Measurements from ENCODE around the gene RBPJ. TPM values are rescaled to one million over a fixed set of nuclear protein-coding genes. Genes with fewer than 3 reads are reported as not detected.
A peak's percentile ranks its signal among the peaks of the same experiment; 100 is the strongest.

Gene RBPJ
- total RNA-seq, 2 donors from 2014 or later: 31.4 to 41.0 TPM

DNA sequence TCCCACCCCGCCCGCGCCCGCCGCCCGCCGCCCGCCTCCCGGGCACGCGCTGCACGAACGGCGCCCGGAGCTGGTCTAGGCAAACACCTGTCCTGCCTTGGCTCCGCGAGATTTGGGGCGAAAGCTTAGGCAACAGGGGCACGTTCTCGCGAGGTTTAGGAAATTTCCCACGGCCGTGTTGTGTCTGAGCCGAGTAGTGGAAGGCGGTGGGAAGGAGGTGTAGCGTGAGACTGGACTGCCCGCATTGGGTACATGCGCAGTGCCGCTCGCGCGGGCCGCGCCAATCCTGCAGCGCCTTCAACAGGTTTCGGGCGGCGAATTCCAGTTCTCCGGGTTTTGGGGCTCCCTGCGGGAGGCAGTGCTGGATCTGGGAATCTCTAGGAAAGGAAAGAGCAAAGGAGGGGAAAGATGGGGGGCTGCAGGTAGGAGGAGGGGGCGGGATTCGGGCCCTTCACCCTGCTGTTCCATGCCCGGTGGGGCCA, 1.3 kb upstream of the RBPJ start:
- Histone ChIP-seq H3K4me1 (peaks cover 0 to 38% of the 10 kb centered on the region in 2 donors), H3K9me3 (peaks cover 0 to 16% of the 10 kb centered on the region in 2 donors), H3K27me3 (no peaks in the 10 kb centered on the region), H3K27ac (peak overlapping the region; percentile 96 to 99), H3K36me3 (no peaks in the 10 kb centered on the region), H3K4me3 (peak overlapping the region; percentile 52 to 63)
- peak; percentile 98 for DNase-seq (ENCODE audit: low spot score)
- TF ChIP-seq CTCF (IDR thresholded peaks at IDR 0.05): peak in 1 of 2 donors; percentile 26

GRCh38 chr4:26319949-26320537, 771 bp upstream of the RBPJ start:
- H3K4me1 ChIP-seq: peaks cover 0 to 38% of the 10 kb centered on the region in 2 donors
- DNase-seq (ENCODE audit: low spot score): peak; percentile 62
- no peak for TF ChIP-seq CTCF (IDR thresholded peaks at IDR 0.05)

DNA sequence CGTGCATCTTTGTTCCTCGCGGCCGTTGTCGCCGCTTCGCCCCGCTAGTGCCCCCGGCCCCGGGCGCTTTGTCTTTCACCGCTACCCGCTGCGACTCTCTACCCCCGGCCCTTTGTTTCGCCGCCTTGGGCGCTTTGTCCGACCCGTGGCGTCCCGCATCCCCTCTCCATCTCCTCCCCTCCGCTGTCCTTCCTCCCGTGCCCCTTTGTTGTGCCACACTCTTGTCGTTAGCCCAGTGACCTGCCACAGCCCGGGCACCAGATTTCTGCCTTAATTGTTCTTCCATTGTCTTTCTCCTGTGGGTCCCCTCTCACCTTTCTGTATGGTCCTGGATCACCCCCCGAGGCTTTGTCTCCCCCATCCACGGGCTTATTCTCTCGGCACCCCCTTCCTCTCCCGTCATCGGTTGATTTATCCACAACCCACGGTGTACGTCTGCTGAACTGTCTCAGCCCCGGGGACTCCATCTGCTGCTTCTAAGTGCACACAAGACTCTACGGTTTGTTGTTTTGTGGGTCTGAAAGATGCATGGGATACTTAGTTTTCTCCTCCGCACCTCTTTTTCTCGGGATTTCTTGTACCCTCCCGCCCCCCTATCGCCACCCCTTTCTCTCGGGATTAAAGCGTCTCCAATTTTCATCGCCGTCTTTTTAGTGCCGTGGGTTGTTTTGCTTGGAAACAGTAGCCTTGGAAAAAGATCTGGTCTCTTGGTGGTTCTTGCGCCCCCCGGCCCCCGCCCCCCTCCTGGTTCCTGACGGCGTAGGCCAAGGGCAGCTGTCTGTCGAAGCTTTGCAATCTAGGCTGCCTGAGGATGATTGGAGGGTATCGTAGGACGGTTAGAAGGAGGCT, 783 bp downstream of the RBPJ start:
- Histone ChIP-seq H3K36me3 (no peaks in the 10 kb centered on the region), H3K27me3 (no peaks in the 10 kb centered on the region), H3K4me1 (peaks cover 0 to 38% of the 10 kb centered on the region in 2 donors), H3K4me3 (peak overlapping the region; percentile 52 to 63), H3K27ac (peak overlapping the region; percentile 73 to 84), H3K9me3 (no peaks in the 10 kb centered on the region)
- DNase-seq (ENCODE audit: low spot score): no peak
- TF ChIP-seq CTCF (IDR thresholded peaks at IDR 0.05): no peak

More at GRCh38 chr4:26319949-26320537, 771 bp upstream of the RBPJ start:
- peak overlapping the region; percentile 96 to 99 for H3K27ac ChIP-seq
- no peaks in the 10 kb centered on the region for H3K27me3 ChIP-seq
- H3K36me3 ChIP-seq: no peaks in the 10 kb centered on the region
- peak overlapping the region; percentile 52 to 63 for H3K4me3 ChIP-seq
- H3K9me3 ChIP-seq: peaks cover 0 to 10% of the 10 kb centered on the region in 2 donors

DNA sequence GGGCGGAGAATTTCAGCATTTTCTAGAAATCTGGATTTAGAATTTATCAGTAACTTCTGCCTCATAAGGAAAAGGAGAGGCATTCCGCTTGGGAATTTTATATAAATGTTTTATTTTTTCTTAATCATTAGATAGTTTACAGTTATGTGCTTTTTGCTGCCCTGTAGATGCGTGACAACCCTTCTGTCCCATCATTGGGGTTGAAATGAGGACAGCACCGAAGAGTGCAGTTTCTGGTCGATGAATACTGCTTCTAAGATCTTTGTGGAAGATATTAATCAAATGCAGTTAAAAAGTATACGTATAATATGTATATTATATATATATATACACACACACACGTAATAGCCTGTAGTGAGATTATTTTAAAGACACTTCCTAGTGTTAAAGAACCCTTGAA, 1.5 kb downstream of the RBPJ start:
- Histone ChIP-seq H3K4me3 (peak overlapping the region; percentile 52 to 63), H3K27me3 (no peaks in the 10 kb centered on the region), H3K27ac (no peak overlapping the region), H3K9me3 (no peaks in the 10 kb centered on the region), H3K36me3 (no peaks in the 10 kb centered on the region), H3K4me1 (peaks cover 0 to 43% of the 10 kb centered on the region in 2 donors)
- no peak for DNase-seq (ENCODE audit: low spot score)
- no peak for TF ChIP-seq CTCF (IDR thresholded peaks at IDR 0.05)

DNA sequence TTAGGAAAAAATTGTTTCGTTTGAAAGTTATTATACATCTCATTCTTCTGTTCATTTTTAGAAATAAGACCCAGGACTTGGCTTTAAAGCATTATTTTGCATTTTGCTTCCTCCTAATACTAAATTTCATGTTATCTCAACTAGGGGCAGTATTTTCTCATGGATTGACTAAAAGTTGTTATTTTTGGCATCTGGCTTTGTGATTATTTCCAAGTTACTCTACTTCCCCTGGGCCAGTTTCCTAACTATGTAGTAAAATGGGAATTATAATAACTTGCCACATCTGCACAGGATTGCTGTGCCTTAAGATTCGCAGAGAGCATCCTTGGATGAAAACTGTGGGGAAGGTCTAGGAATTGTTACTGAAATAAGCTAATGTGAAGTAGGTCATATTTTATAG, 3.0 kb downstream of the RBPJ start:
- no peak overlapping the region for H3K27ac ChIP-seq
- no peaks in the 10 kb centered on the region for H3K27me3 ChIP-seq
- no peak overlapping the region for H3K4me3 ChIP-seq
- H3K36me3 ChIP-seq: no peaks in the 10 kb centered on the region
- DNase-seq (ENCODE audit: low spot score): no peak
- H3K9me3 ChIP-seq: no peaks in the 10 kb centered on the region
- H3K4me1 ChIP-seq: peaks cover 0 to 43% of the 10 kb centered on the region in 2 donors
- peak in 1 of 2 donors; percentile 28 for TF ChIP-seq CTCF (IDR thresholded peaks at IDR 0.05)

All from right atrium auricular region (tissue), 2 donors.